Measurements from ENCODE around the gene SLC26A4. TPM values are rescaled to one million over a fixed set of nuclear protein-coding genes. Genes with fewer than 3 reads are reported as not detected.

SLC26A4 gene
- total RNA-seq, 1 donor from 2014 or later = 3.2 TPM

- ATAC-seq (peak; percentile 56), DNase-seq (ENCODE audit: low spot score) (no peak)
- intact Hi-C loops (cut with DNase I) = no loop called here
These were observed 30.0 kb downstream of the SLC26A4 start for GRCh38 chr7:107690611-107691010.

- intact Hi-C loops (cut with DNase I) = no loop called here
- peak; percentile 67 for ATAC-seq
These were observed 31.1 kb downstream of the SLC26A4 start for GRCh38 chr7:107691716-107692115.

GRCh38 chr7:107692501-107692900 is 31.9 kb downstream of the SLC26A4 start:
- intact Hi-C loops (cut with DNase I) = no loop called here
- ATAC-seq (no peak), DNase-seq (ENCODE audit: low spot score) (no peak)

More at GRCh38 chr7:107691716-107692115, 31.1 kb downstream of the SLC26A4 start:
- no peak for DNase-seq (ENCODE audit: low spot score)

DNA sequence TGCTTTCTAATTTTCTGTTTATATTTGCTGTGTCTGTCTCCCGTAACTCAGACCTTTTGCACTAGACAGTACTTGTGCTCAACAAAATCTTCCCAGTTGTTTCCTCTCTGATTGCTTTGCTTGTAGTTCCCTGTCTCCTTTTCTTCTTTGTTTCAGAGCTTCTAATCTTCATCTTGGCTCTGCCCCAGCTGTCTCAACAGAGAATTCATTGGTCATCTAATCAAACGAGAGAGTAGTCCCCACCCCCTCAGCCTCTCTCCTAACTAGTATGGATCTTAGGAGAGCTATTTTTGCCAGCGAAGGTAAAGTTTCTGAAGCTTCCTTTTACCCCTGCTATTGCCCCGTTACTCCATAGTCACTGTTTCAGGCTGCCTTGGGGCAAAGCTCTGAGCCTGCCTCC is 32.8 kb downstream of the SLC26A4 start:
- intact Hi-C loops (cut with DNase I) = no loop called here
- DNase-seq (ENCODE audit: low spot score) (no peak), ATAC-seq (no peak)

- peak; percentile 76 for ATAC-seq
- DNase-seq (ENCODE audit: low spot score) = no peak
- intact Hi-C loops (cut with DNase I) = no loop called here
These were observed 33.8 kb downstream of the SLC26A4 start for GRCh38 chr7:107694386-107694785.

DNA sequence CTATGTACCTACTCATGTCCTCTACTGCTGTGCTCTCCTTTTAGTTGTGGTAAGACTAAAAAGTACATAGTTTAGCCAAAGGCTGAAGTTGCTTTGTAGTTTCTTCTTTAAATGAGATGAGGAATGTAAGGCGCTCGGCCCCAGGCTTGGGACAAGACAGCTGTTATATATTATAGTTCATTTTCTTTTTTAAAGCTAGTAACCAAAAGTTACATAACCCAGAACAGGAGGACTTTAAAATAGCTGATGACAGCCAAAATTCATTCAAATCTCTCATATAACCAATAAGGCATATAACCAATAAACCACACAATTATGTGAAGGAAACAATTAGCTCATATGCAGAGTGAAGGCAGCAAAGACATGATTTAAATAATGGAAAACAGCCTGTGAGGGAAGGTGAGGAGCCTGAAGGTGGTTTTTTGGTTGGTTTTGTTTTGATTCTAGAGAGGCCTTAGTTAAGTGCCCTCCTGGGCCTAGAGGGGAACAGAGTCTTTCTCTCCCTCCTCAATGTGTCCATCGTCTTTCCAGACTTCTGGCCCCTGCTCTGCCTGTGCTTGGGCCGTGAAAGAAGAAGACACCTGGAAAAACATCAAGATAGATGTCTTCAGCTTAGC is 35.8 kb downstream of the SLC26A4 start:
- no peak for ATAC-seq
- intact Hi-C loops (cut with DNase I) = no loop called here
- no peak for DNase-seq (ENCODE audit: low spot score)

GRCh38 chr7:107697321-107698049 is 36.9 kb downstream of the SLC26A4 start:
- intact Hi-C loops (cut with DNase I) = no loop called here
- DNase-seq (ENCODE audit: low spot score) (no peak), ATAC-seq (peak; percentile 16)

DNA sequence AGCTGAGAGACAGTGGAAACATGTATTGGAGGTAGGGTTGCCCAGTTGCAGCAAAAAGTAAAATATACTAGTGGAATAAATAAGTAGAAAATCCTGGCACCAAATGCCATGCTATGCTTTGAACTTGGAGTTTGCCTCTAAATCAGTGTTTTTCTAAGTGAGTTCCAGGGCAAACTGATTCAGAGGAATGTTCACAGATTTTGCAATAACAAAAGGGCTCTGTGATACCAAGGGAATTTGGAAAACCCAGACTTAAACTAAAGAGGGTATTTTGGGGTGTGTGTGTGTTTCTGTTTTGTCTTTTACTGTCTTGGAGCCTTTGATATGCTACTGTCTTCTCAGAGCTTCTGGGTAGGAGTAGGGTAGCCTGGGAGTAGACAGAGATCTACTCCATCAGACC is 39.9 kb downstream of the SLC26A4 start:
- intact Hi-C loops (cut with DNase I) = no loop called here
- no peak for ATAC-seq
- DNase-seq (ENCODE audit: low spot score) = no peak

DNA sequence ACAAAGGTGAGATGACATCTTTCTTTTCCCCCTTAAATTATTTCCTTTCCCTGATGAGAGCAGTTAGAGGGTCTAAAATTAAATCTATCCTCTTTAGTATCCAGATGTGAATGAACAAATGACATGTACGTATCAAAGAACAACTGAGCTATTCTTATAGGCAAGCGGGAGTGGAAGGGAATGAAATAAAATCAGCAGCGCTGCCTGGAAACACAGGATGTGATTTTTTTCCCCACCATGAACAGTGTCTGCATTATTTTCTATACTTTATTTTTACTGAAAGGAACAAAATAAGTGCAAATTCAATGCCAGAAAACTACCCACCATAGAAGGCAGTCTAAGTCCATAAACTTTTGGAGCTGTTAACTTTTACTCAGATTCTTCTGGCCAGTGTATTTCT is 40.6 kb downstream of the SLC26A4 start:
- peak; percentile 27 for ATAC-seq
- intact Hi-C loops (cut with DNase I) = no loop called here
- no peak for DNase-seq (ENCODE audit: low spot score)

GRCh38 chr7:107703219-107703618 is 42.6 kb downstream of the SLC26A4 start:
- no peak for DNase-seq (ENCODE audit: low spot score)
- ATAC-seq = no peak
- intact Hi-C loops (cut with DNase I) = no loop called here

DNA sequence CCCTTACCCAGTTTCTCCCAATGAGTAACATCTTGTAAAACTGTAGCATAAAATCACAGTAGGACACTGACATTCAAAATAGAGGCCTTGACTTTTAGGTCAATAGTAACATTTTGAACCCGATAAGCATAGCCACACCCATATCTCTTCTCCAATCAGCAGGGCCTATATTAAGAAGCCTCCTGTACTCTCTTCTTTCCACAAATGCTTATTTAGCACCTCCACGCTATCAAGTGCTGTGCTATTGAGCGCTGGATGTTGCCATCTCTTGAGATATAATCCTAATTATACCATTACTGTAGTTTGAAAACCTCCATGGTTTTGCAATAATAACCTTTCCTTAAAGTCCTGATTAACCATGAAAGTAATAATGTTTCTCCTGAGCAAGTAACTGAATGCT is 43.2 kb downstream of the SLC26A4 start:
- ATAC-seq (no peak), DNase-seq (ENCODE audit: low spot score) (no peak)
- intact Hi-C loops (cut with DNase I) = no loop called here

GRCh38 chr7:107708956-107709355 is 48.3 kb downstream of the SLC26A4 start:
- no peak for ATAC-seq
- DNase-seq (ENCODE audit: low spot score) = no peak
- intact Hi-C loops (cut with DNase I) = no loop called here

DNA sequence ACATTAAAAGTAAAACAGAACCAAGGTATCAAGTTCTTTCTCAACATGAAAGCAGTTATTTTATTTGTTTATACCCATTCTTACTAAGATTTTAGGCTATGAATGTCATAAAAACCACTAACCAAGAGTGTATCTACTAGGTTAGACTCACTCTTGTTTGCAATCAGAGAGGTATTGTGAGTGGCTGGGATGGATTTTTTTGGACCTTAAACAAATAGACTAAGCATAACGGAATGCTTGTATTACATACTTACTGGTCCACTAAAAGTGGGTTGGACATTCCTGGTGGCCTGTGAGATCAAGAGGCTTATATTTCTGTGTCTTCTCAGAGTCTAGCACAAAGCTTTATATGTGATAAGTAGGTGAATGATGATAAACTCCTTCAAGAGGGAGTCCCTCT is 50.7 kb downstream of the SLC26A4 start:
- intact Hi-C loops (cut with DNase I) = no loop called here

GRCh38 chr7:107712025-107712424 is 51.4 kb downstream of the SLC26A4 start:
- ATAC-seq (no peak), DNase-seq (ENCODE audit: low spot score) (no peak)
- intact Hi-C loops (cut with DNase I) = no loop called here

More for the DNA sequence above, 50.7 kb downstream of the SLC26A4 start:
- DNase-seq (ENCODE audit: low spot score) = no peak
- no peak for ATAC-seq

DNA sequence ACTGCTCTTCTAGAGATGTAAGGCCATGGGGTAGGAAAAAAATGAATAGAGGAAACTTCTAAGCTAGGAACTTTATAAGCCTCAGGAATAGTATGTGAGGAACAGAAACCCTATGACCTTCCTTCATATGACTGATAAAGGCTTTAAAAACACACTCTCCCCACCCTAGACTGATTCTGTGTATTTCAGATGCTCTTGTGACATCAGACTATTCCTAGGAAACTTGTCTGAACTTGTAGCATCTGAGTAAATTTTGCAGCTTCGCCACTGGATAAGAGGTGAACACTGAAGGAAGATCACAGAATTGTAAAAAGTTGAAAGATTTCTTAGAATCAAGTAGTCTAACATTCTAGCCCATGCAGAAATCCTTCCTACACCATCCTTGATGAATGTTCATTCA is 52.3 kb downstream of the SLC26A4 start:
- no peak for DNase-seq (ENCODE audit: low spot score)
- intact Hi-C loops (cut with DNase I) = no loop called here

DNA sequence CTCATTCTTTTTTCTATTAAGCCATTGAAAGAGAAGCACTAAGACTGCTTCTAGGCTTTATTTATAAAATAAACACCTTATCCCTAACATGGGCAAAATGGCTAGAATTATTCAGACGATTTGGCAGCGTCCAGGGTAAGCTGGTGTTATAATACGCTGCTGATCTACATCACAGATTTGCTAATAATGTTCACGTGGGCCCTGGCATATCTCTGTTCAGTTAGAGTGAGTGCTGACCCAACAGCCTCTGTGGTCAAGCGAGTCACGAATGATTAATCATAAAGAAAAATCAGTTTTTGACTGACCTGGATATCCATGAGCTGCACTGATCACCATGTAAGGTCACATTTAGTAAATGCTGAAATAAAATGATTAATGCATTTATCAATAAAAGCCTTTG is 54.9 kb downstream of the SLC26A4 start:
- DNase-seq (ENCODE audit: low spot score) (no peak), ATAC-seq (no peak)
- intact Hi-C loops (cut with DNase I) = no loop called here

More for the DNA sequence above, 52.3 kb downstream of the SLC26A4 start:
- ATAC-seq = no peak

- no peak for ATAC-seq
- DNase-seq (ENCODE audit: low spot score) = no peak
- intact Hi-C loops (cut with DNase I) = no loop called here
These were observed 58.0 kb downstream of the SLC26A4 start for GRCh38 chr7:107718456-107719193.

DNA sequence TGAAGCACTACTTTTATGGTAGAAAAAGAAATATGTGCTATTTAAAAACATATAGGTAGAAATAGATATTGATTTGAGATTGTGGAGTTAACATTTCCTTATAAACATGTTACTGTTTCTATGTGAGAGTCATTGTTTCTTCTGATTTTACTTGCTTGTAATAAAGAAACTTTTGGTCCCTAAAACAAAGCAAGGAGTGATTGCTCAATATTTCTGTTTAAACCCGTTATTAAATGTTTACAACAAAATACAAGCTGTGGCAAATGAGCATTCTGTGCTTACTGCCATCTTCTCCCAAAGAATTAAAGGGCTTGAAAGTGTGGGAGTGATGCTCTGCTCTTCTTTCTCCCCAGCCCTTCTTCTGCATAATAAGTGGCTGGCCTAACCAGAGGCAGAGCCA is 60.7 kb downstream of the SLC26A4 start:
- intact Hi-C loops (cut with DNase I) = loop anchor here (10.0 kb wide), 2 partner anchors 154 to 256 kb away; no protein-coding TSS in a partner anchor
- ATAC-seq (no peak), DNase-seq (ENCODE audit: low spot score) (no peak)

DNA sequence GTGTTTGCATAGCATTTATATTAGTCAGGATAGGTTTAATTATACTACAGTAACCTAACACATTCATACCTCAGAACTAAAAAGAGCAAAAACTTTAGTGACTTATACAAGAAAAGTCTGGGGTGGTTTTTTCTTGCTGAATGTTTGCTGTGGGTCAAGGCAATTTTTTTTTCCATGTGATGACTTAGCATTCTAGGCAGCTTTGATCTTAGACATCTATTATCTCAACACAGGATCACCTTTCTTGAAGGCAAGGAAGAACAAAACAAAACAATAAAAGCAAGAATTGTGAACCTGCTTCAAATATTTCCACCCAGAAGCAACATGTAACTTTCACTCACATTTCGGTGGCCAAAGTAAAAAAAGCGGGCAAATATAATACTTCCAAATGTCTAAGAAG is 62.6 kb downstream of the SLC26A4 start:
- intact Hi-C loops (cut with DNase I) = loop anchor here (10.0 kb wide), 2 partner anchors 152 to 258 kb away; no protein-coding TSS in a partner anchor
- DNase-seq (ENCODE audit: low spot score) = no peak
- no peak for ATAC-seq
